GM21367 (cell line): ENCODE data around the gene KCNQ1.

Experiments
- ATAC-seq: cut with Tn5 transposase; IDR thresholded peaks from one replicate; pipeline ENCODE4 v1.9.1; 2021; ENCODE audit not compliant: unreplicated experiment

KCNQ1 gene

GRCh38 chr11:2521733-2522630 is 77.2 kb downstream of the KCNQ1 start:
- no peak for ATAC-seq

- ATAC-seq, result no peak
Observed at GRCh38 chr11:2522631-2523255, 77.9 kb downstream of the KCNQ1 start.

- ATAC-seq, result no peak
Observed at GRCh38 chr11:2523821-2524391, 79.1 kb downstream of the KCNQ1 start.

- ATAC-seq, result no peak
Observed at GRCh38 chr11:2524446-2525165, 79.8 kb downstream of the KCNQ1 start.

- ATAC-seq, result no peak
Observed at GRCh38 chr11:2525166-2525861, 80.5 kb downstream of the KCNQ1 start.

DNA sequence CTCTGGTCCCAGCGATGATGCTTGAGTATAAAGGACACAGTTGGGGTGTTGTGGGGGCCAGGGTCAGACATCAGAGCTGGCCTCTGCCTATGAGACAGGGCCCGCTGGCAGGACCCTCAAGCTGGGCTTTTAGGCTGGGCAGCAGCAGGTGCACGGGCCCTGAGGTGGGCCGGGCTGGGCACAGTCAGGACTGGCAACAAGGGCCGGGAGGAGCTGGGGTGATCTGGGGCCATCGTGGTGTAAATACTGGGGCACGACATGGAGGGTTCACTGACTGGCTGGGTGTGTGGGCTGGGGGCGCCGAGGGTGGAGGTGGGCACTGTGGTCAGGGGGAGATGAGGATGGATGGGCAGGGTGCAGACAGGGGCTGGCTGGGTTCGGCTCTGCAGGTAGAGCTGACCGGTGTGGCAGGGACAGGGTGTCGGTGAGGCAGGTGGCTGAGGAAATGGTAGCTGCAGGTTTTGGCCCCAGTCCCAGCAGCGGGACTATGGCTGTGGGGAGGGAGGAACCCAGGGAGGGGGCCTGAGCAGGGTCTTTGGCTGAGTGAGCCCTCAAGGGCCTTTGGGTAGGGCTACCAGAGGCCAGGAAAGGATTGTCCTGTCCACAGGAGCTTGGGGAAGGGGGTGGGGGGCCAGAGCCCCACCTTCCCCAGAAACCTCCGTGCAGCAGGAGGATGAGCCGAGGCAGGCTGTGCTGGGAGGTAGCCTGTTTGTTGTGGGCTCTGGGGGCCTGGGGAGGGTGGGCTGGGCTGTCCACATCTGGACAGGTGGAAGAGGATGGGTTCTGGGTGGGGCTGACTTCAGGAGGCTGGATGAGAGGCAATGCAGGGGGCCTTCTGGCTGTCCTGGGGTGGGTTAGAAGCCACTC is 81.4 kb downstream of the KCNQ1 start:
- no peak for ATAC-seq

GRCh38 chr11:2526808-2527381 is 82.1 kb downstream of the KCNQ1 start:
- no peak for ATAC-seq

DNA sequence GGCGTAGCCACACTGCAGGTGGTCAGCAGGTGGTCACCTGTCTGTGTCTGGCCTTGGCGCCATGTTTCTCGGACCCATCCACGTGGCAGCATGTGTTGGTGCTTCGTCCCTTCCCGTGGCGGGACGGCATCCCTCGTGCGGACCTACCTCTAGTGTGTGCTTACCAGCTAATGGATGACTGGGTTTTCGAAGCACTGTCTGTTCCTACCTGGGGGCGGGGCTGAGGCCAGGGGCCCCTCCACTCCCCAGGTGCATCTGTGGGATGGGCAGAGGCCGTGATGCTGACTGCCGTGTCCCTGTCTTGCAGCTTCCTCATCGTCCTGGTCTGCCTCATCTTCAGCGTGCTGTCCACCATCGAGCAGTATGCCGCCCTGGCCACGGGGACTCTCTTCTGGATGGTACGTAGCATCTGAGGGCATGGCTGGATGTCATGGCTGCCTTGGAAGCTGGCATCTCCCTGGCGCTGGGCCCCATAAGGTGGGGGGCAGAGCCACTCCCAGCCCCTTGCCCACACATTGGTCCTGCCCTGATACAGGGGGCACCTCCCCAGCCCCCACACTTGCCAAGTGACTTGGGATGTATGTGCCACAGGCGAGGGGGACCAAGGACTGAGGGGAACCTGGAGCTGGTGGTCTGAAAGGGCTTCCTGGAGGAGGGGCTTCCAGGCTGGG is 82.9 kb downstream of the KCNQ1 start:
- ATAC-seq, result no peak

DNA sequence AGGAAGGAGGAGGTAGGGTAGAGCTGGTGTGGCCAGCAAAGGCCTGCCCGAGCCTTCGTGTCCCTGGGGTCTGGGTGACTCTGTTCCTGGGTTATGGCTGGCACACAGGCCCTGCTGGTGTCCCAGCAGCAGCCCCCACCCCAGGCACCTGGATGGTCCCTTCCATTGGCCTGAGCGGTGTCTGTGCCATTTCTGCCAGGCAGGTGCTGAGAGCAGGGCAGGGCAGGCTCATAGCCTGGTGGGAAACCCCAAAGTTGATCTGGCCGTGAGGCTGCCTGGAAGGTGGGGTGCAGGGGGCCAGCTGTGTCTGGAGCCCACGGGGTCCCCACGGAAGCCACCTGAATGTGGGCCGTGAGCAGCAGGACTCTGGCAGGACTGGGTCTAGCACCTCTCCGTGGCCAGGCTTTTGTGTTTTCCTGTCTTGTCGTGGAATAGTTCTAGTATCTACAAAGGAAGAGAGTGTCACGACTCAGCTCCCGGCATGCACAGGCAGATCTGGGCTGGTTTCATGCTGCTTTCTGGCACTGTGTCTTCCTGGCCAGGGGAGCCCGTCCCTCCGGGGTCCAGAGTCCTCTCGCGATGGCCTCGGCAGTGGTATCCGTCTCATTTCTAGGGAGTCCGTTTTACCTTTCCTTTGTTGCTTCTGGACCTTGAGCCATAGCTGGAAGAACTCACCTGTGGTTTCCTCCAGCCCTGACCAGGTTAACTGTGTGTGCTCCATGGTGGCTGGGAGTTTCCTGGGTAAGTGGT is 83.7 kb downstream of the KCNQ1 start:
- ATAC-seq, result no peak

GRCh38 chr11:2529173-2529572 is 84.4 kb downstream of the KCNQ1 start:
- ATAC-seq, result no peak

DNA sequence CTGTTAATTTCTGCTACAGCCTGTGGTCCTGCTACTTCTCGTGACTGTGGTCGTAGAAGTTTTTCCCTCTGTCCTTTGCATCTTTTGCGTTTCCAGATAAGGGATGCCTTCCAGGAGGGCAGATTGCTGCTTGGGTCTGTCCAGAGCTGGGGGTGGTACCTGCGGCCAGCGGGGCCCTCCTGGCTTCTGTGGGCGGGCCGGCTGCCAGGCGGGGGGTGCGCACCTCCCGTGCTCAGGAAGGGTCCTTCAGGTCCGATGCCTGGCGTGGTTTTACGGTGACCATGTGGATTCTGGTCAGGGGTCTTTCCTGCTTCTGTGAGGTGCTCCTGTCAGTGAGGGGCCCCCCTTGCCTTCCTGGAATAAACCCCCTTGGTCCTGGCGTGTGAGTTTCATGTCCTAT is 84.8 kb downstream of the KCNQ1 start:
- no peak for ATAC-seq

GRCh38 chr11:2530131-2530854 is 85.5 kb downstream of the KCNQ1 start:
- ATAC-seq, result no peak

GRCh38 chr11:2530855-2531200 is 86.0 kb downstream of the KCNQ1 start:
- no peak for ATAC-seq

DNA sequence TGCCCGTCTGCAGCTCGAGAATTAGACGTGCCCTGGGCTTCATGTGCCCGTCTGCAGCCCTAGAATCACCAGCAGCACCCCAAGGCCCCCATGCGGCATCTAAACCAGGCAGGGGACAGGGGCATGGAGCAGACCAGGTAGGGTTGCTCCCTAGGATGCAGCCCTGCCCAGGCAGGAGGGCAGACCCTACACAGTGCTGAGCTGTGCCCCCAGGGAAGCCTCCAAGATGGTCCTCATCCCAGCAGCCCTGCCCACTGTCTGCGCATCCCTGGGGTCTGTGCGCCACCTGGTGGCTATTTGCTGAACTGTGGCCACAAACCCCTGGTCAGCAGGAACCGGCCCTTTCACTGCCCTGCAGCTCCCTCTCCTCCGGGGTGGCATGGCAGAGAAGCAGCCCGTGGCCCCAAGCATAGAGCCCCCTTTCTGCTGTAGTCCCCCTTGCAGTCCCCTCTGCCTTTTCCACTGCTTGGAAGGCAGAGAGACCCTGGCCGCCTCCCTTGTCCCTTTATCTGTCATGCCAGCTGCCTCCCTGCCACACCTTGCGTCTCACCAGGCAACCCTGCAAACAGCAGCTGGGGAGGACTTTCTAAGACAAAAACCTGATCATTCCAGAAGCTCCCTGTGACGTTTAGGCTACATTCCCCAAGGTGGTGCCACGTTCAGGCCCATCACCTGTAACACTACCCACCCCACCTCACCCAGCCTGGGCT is 86.6 kb downstream of the KCNQ1 start:
- no peak for ATAC-seq

DNA sequence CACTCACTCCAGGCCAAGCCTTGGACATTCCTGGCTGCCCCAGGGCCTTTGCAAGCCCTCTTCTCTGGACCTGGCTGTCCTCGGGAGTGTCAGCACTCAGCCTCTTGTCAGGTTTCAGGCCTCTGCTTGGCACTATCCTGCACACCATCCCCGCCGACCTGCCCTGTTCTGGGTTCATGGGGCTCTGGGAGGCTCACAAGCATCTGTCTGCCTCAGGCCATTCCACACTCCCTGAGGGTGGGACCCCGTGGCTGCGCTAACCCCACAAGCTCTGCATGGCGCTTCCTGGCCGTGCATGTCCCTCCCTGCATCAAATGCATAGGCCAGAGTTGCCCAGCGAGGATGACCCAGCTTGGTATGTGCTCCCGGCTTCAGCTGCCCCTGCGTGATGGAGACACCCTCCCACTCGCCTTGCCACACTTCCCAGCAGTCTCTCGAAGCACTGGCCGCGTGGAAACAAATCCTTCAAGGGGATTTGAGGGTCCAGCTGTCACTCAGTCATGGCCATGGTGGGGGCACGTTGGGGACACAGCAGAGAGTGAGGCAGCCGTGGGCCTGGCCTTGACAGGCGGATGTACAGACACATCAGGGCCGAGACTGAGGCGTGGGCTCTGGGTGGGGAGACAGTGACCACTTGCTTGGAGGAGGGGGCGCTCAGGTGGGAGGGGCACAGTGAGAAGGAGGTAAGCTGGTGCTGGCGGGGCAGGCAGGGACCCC is 87.3 kb downstream of the KCNQ1 start:
- no peak for ATAC-seq
